ENCODE results near the gene FMC1. TPM values are rescaled to one million over a fixed set of nuclear protein-coding genes. Genes with fewer than 3 reads are reported as not detected.

Gene FMC1
- total and polyA plus RNA-seq, 4 donors: 6.9 to 28.3 (median 17.0) TPM

DNA sequence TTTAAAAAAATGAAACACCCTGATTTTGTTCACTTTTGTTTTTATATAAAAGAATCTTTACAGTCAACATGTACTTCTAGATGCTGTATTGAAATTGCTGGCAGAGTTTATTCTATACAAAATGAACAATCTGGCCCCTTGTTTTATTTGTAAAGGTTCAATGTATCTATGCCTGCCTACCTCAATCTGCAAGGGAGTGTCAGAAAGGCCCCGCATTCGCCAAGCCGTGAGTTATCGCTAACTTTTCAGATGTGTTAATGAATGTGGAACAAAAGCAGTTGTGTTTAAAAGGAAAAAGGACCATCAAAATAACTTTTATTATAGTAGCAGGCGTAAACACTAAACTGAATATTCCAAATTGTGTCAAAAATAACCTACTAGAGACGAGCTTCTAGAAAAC, 33.1 kb downstream of the FMC1 start:
- H3K9me3 ChIP-seq (ENCODE audit: control insufficient read depth, low read length): no peaks in the 10 kb centered on the region
- no peak for ATAC-seq (ENCODE audit: low FRiP score)
- H3K36me3 ChIP-seq (ENCODE audit: control insufficient read depth in 1 of 2, insufficient read depth in 2 of 2, low read length in 1 of 2): peaks cover 2% of the 10 kb centered on the region in 2 donors
- no peaks in the 10 kb centered on the region for H3K27me3 ChIP-seq (ENCODE audit: control insufficient read depth in 1 of 2, insufficient read depth in 2 of 2, low read length in 1 of 2)
- H3K4me3 ChIP-seq (ENCODE audit: low read length in 2 of 2): peak overlapping the region in 1 of 2 donors; percentile 18
- no peak overlapping the region for H3K27ac ChIP-seq (ENCODE audit: low read depth in 1 of 2, low read length in 2 of 2)
- H3K4me1 ChIP-seq (ENCODE audit: control insufficient read depth in 1 of 2, insufficient read depth in 2 of 2, low read length in 2 of 2): peaks cover 0 to 4% of the 10 kb centered on the region in 2 donors
- no peak for DNase-seq
- 80 to 84% methylated on average over 6 of the region's 6 CpGs for WGBS, 2 donors
- intact Hi-C loops (cut with DNase I): no loop called here

DNA sequence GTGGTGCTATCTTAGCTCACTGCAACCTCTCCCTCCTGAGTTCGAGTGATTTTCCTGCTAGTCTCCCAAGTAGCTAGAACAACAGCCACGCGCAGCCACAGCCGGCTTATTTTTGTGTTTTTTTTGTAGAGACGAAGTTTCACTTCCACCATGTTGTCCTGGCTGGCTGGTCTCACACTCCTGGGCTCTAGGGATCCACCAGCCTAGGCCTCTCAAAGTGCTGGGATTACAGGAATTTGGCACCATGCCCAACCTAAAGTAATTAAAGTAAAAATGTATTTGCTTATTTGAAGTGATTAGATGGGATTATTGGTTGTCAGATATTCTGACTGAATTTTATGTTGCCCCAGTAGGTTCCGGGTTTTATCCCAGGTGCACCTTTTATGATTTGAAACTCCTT, 41.3 kb downstream of the FMC1 start:
- 91 to 97% methylated on average over 6 of the region's 6 CpGs for WGBS, 2 donors
- Histone ChIP-seq H3K4me1 (ENCODE audit: control insufficient read depth in 1 of 2, insufficient read depth in 2 of 2, low read length in 2 of 2) (no peaks in the 10 kb centered on the region), H3K4me3 (ENCODE audit: low read length in 2 of 2) (no peak overlapping the region), H3K36me3 (ENCODE audit: control insufficient read depth in 1 of 2, insufficient read depth in 2 of 2, low read length in 1 of 2) (peaks cover 2% of the 10 kb centered on the region in 2 donors), H3K27me3 (ENCODE audit: control insufficient read depth in 1 of 2, insufficient read depth in 2 of 2, low read length in 1 of 2) (no peaks in the 10 kb centered on the region), H3K9me3 (ENCODE audit: control insufficient read depth, low read length) (no peaks in the 10 kb centered on the region), H3K27ac (ENCODE audit: low read depth in 1 of 2, low read length in 2 of 2) (no peak overlapping the region)
- ATAC-seq (ENCODE audit: low FRiP score): no peak
- intact Hi-C loops (cut with DNase I): no loop called here
- no peak for DNase-seq

DNA sequence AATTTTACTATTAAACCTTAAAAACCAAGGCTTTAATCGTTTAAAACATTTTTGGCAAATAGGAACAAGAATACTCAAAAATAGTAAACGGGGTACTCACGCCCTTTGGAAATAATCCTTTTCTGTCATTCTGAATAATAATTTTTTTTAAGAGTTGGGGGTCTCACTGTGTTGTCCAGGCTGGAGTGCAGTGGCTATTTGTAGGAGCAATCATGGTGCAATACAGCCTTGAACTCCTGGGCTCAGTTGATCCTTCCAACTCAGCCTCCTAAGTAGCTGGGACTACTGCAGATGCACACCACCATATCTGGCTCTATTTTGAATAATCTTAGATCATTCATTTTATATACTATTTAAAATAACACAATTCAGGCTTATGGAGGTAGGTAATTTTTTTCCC, 43.5 kb downstream of the FMC1 start:
- ATAC-seq (ENCODE audit: low FRiP score): no peak
- DNase-seq: no peak
- H3K27me3 ChIP-seq (ENCODE audit: control insufficient read depth in 1 of 2, insufficient read depth in 2 of 2, low read length in 1 of 2): no peaks in the 10 kb centered on the region
- H3K9me3 ChIP-seq (ENCODE audit: control insufficient read depth, low read length): no peaks in the 10 kb centered on the region
- peaks cover 0 to 1% of the 10 kb centered on the region in 2 donors for H3K36me3 ChIP-seq (ENCODE audit: control insufficient read depth in 1 of 2, insufficient read depth in 2 of 2, low read length in 1 of 2)
- no peaks in the 10 kb centered on the region for H3K4me1 ChIP-seq (ENCODE audit: control insufficient read depth in 1 of 2, insufficient read depth in 2 of 2, low read length in 2 of 2)
- intact Hi-C loops (cut with DNase I): no loop called here
- 92 to 95% methylated on average over 3 of the region's 3 CpGs for WGBS, 2 donors
- H3K27ac ChIP-seq (ENCODE audit: low read depth in 1 of 2, low read length in 2 of 2): no peak overlapping the region
- no peak overlapping the region for H3K4me3 ChIP-seq (ENCODE audit: low read length in 2 of 2)

- Histone ChIP-seq H3K27me3 (ENCODE audit: control insufficient read depth in 1 of 2, insufficient read depth in 2 of 2, low read length in 1 of 2) (no peaks in the 10 kb centered on the region), H3K4me1 (ENCODE audit: control insufficient read depth in 1 of 2, insufficient read depth in 2 of 2, low read length in 2 of 2) (no peaks in the 10 kb centered on the region), H3K36me3 (ENCODE audit: control insufficient read depth in 1 of 2, insufficient read depth in 2 of 2, low read length in 1 of 2) (peaks cover 1 to 5% of the 10 kb centered on the region in 2 donors), H3K9me3 (ENCODE audit: control insufficient read depth, low read length) (no peaks in the 10 kb centered on the region), H3K4me3 (ENCODE audit: low read length in 2 of 2) (no peak overlapping the region), H3K27ac (ENCODE audit: low read depth in 1 of 2, low read length in 2 of 2) (no peak overlapping the region)
- 83 to 89% methylated on average over 5 of the region's 5 CpGs for whole genome bisulfite sequencing, 2 donors
- no peak for DNase-seq
- intact Hi-C loops (cut with DNase I): no loop called here
- ATAC-seq (ENCODE audit: low FRiP score): no peak
Observed at GRCh38 chr7:139387594-139387993, 46.5 kb downstream of the FMC1 start.

DNA sequence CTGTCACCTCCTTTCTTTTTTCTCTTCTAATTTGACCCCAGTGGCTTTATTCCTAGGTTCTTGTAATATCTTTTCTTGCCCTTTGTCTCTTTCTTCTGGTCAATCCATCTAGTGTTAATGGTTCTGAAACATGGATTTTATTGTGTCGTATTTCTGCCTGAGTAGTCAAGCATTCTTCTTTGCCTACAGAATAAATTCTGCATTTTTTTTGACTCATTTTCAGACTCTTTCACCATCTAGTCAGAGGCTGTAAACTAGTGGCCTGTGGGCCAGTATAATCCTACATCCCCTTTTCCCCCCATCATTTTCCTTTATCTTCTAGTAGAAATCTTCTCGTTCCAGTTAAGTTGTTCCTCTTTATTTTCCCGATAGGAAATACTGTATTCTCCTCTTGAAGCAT, 48.0 kb downstream of the FMC1 start:
- H3K4me3 ChIP-seq (ENCODE audit: low read length in 2 of 2): no peak overlapping the region
- no peak overlapping the region for H3K27ac ChIP-seq (ENCODE audit: low read depth in 1 of 2, low read length in 2 of 2)
- no peak for DNase-seq
- H3K27me3 ChIP-seq (ENCODE audit: control insufficient read depth in 1 of 2, insufficient read depth in 2 of 2, low read length in 1 of 2): no peaks in the 10 kb centered on the region
- intact Hi-C loops (cut with DNase I): no loop called here
- no peaks in the 10 kb centered on the region for H3K4me1 ChIP-seq (ENCODE audit: control insufficient read depth in 1 of 2, insufficient read depth in 2 of 2, low read length in 2 of 2)
- 78 to 86% methylated on average over 3 of the region's 3 CpGs for WGBS, 2 donors
- H3K9me3 ChIP-seq (ENCODE audit: control insufficient read depth, low read length): no peaks in the 10 kb centered on the region
- ATAC-seq (ENCODE audit: low FRiP score): no peak
- peaks cover 1 to 8% of the 10 kb centered on the region in 2 donors for H3K36me3 ChIP-seq (ENCODE audit: control insufficient read depth in 1 of 2, insufficient read depth in 2 of 2, low read length in 1 of 2)

DNA sequence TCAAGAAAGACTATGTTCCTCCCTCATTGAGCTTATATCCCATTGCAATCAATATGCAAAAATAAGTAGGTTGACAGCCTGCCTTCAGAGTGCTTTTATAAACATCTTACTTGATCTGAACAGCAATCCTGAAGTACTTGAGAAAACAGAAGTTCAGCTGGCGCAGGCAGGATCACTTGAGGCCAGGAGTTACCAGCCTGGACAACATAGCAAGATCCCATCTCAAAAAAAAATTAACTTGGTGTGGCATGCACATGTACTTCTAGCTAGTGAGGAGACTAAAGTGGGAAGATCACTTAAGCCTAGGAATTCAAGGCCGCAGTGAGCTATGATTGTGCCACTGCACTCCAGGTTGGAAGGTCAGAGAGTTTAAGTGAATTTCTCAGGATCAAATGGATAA, 48.6 kb downstream of the FMC1 start:
- DNase-seq: no peak
- intact Hi-C loops (cut with DNase I): no loop called here
- H3K27me3 ChIP-seq (ENCODE audit: control insufficient read depth in 1 of 2, insufficient read depth in 2 of 2, low read length in 1 of 2): no peaks in the 10 kb centered on the region
- no peaks in the 10 kb centered on the region for H3K9me3 ChIP-seq (ENCODE audit: control insufficient read depth, low read length)
- H3K27ac ChIP-seq (ENCODE audit: low read depth in 1 of 2, low read length in 2 of 2): no peak overlapping the region
- WGBS, 2 donors: 96 to 99% methylated on average over 2 of the region's 2 CpGs
- peaks cover 1 to 10% of the 10 kb centered on the region in 2 donors for H3K36me3 ChIP-seq (ENCODE audit: control insufficient read depth in 1 of 2, insufficient read depth in 2 of 2, low read length in 1 of 2)
- ATAC-seq (ENCODE audit: low FRiP score): no peak
- H3K4me3 ChIP-seq (ENCODE audit: low read length in 2 of 2): no peak overlapping the region
- H3K4me1 ChIP-seq (ENCODE audit: control insufficient read depth in 1 of 2, insufficient read depth in 2 of 2, low read length in 2 of 2): no peaks in the 10 kb centered on the region

- ATAC-seq (ENCODE audit: low FRiP score): no peak
- intact Hi-C loops (cut with DNase I): no loop called here
- WGBS, 2 donors: 90 to 99% methylated on average over 1 of the region's 1 CpG
- no peak for DNase-seq
- no peaks in the 10 kb centered on the region for H3K27me3 ChIP-seq (ENCODE audit: control insufficient read depth in 1 of 2, insufficient read depth in 2 of 2, low read length in 1 of 2)
- H3K9me3 ChIP-seq (ENCODE audit: control insufficient read depth, low read length): no peaks in the 10 kb centered on the region
- H3K4me1 ChIP-seq (ENCODE audit: control insufficient read depth in 1 of 2, insufficient read depth in 2 of 2, low read length in 2 of 2): no peaks in the 10 kb centered on the region
- H3K27ac ChIP-seq (ENCODE audit: low read depth in 1 of 2, low read length in 2 of 2): no peak overlapping the region
- no peak overlapping the region for H3K4me3 ChIP-seq (ENCODE audit: low read length in 2 of 2)
- peaks cover 0 to 10% of the 10 kb centered on the region in 2 donors for H3K36me3 ChIP-seq (ENCODE audit: control insufficient read depth in 1 of 2, insufficient read depth in 2 of 2, low read length in 1 of 2)
Observed at GRCh38 chr7:139393621-139394211, 52.6 kb downstream of the FMC1 start.

DNA sequence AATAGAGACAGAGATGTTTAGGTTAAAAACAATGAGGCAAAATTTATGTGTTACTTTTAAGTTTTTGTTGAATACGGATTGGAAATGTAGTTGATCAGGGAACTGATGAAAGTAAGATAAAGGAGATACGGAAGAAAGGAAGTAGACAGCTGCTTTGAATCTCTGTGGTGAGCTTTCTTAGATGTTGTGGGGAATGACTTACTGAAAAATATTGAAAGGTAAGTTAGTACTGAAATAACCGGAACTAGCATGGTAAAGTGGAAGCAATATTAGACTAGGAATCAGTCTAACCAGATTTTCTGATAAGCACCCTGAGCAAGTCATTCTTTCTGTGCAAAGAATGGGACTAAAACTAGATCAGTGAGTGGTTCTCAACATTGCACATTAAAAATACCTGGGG, 53.4 kb downstream of the FMC1 start:
- Histone ChIP-seq H3K4me3 (ENCODE audit: low read length in 2 of 2) (no peak overlapping the region), H3K27ac (ENCODE audit: low read depth in 1 of 2, low read length in 2 of 2) (no peak overlapping the region), H3K36me3 (ENCODE audit: control insufficient read depth in 1 of 2, insufficient read depth in 2 of 2, low read length in 1 of 2) (peaks cover 0 to 10% of the 10 kb centered on the region in 2 donors), H3K27me3 (ENCODE audit: control insufficient read depth in 1 of 2, insufficient read depth in 2 of 2, low read length in 1 of 2) (no peaks in the 10 kb centered on the region), H3K4me1 (ENCODE audit: control insufficient read depth in 1 of 2, insufficient read depth in 2 of 2, low read length in 2 of 2) (no peaks in the 10 kb centered on the region), H3K9me3 (ENCODE audit: control insufficient read depth, low read length) (no peaks in the 10 kb centered on the region)
- ATAC-seq (ENCODE audit: low FRiP score): no peak
- intact Hi-C loops (cut with DNase I): no loop called here
- WGBS, 2 donors: 83 to 91% methylated on average over 3 of the region's 3 CpGs
- no peak for DNase-seq

Data from aorta (tissue), 5 donors.